Neural crest cell (in vitro differentiated cells): ENCODE measurements around the gene ACSS1. TPM values are rescaled to one million over a fixed set of nuclear protein-coding genes. Genes with fewer than 3 reads are reported as not detected.

ENCODE experiments used
- DNase-seq: peaks from one replicate; pipeline ENCODE4 v3.0.0; 2021; ENCODE audit warnings: low read depth, mixed read lengths, low spot score
- H3K27ac Mint-ChIP-seq: one replicate; pipeline ENCODE4 v1.8.0; 2021; ENCODE audit warnings: mild to moderate bottlenecking, mixed read lengths; ENCODE audit not compliant: unreplicated experiment
- H3K27me3 Mint-ChIP-seq: 2 replicates; pipeline ENCODE4 v1.8.0; 2021; ENCODE audit warnings: low read depth, mild to moderate bottlenecking, mixed read lengths
- H3K36me3 Mint-ChIP-seq: 2 replicates; pipeline ENCODE4 v1.8.0; 2021; ENCODE audit warnings: low read depth, mild to moderate bottlenecking, mixed read lengths
- H3K4me1 Mint-ChIP-seq: 2 replicates; pipeline ENCODE4 v1.8.0; 2021; ENCODE audit warnings: mixed read lengths
- H3K4me3 Mint-ChIP-seq: one replicate; pipeline ENCODE4 v1.8.0; 2021; ENCODE audit warnings: mild to moderate bottlenecking, mixed read lengths
- H3K9me3 Mint-ChIP-seq: 2 replicates; pipeline ENCODE4 v1.8.0; 2021; ENCODE audit warnings: mixed read lengths
- total RNA-seq: library from RNA; stranded (reverse); gene quantifications from 2 replicates; pipeline ENCODE4 v1.2.1, GENCODE V29; 2021
- TF ChIP-seq, protein P1 (sequence below): fragments of 200-600 bp; sonication (generic); conservative IDR thresholded peaks from 2 replicates; pipeline ENCODE4 v1.5.0; 2021; ENCODE audit warnings: antibody characterized with exemption, mild to moderate bottlenecking

ACSS1 gene
- total RNA-seq, 1 donor from 2014 or later, result 14.0 TPM

DNA sequence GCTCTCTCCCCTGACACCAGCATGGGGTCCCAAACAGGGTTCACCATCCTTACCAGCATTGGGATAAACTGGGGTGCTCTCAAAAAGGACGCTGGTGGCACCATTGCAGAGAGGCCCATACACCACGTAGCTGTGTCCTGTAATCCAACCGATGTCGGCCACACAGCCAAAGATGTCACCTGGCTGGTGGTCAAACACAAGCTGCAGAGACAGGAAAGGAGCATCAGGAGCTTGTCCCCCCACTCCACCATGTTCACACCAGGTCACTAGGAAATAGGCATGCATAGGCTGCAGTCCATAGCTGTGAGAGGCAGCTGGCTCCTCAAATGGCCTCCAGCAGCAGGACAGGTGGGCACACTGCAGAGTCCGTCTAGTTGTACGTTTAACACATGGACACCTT is 36.6 kb downstream of the ACSS1 start:
- DNase-seq, result no peak
- no peaks in the 10 kb centered on the region for H3K27me3 Mint-ChIP-seq
- H3K9me3 Mint-ChIP-seq, result no peaks in the 10 kb centered on the region
- TF ChIP-seq, protein P1, sequence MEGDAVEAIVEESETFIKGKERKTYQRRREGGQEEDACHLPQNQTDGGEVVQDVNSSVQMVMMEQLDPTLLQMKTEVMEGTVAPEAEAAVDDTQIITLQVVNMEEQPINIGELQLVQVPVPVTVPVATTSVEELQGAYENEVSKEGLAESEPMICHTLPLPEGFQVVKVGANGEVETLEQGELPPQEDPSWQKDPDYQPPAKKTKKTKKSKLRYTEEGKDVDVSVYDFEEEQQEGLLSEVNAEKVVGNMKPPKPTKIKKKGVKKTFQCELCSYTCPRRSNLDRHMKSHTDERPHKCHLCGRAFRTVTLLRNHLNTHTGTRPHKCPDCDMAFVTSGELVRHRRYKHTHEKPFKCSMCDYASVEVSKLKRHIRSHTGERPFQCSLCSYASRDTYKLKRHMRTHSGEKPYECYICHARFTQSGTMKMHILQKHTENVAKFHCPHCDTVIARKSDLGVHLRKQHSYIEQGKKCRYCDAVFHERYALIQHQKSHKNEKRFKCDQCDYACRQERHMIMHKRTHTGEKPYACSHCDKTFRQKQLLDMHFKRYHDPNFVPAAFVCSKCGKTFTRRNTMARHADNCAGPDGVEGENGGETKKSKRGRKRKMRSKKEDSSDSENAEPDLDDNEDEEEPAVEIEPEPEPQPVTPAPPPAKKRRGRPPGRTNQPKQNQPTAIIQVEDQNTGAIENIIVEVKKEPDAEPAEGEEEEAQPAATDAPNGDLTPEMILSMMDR, result no peak
- H3K27ac Mint-ChIP-seq, result no peak overlapping the region
- peaks cover 3% of the 10 kb centered on the region for H3K36me3 Mint-ChIP-seq
- H3K4me3 Mint-ChIP-seq, result no peak overlapping the region
- no peaks in the 10 kb centered on the region for H3K4me1 Mint-ChIP-seq

DNA sequence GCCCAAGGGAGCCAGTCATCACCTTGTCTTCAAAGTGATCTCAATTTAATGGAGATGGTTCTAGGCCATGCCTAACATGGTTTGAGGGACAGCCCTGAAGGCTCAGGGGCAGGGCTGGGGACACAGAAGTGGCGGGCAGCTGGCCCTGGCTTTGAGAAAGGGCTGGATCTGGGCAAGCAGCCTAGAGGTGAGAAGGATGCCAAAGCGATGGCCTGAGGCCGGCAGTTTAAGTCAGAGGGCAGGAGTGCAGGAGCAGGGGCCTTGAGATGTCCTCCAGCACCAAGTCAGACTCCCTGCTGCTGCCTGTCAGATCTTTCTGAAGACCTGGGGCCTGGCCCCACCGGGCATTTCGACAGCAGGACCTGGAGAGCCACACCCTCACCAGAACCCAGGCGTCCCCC is 37.0 kb downstream of the ACSS1 start:
- DNase-seq, result no peak
- Mint-ChIP-seq H3K36me3 (peaks cover 3% of the 10 kb centered on the region), H3K4me1 (no peaks in the 10 kb centered on the region), H3K27ac (no peak overlapping the region), H3K27me3 (no peaks in the 10 kb centered on the region), H3K9me3 (no peaks in the 10 kb centered on the region), H3K4me3 (no peak overlapping the region)
- TF ChIP-seq, protein P1, result no peak

DNA sequence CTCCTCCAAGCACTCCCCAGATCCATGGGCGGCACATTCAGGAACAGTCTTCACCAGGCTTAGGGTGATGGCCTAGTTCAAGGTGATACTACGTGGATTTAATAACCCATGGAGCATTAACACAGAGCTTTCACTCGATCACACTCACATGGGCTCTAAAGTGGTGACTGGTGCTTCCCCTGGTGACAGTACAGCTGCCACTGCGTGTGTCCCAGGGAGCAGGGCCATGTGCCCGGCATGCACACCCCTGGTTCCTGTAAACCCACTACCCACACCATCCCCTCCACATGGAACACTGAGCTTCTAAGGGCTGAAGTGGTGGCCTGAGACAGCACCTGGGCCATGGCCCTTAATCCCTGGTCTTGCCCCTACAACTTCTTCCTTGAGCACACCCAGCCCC is 37.6 kb downstream of the ACSS1 start:
- Mint-ChIP-seq H3K4me1 (no peaks in the 10 kb centered on the region), H3K36me3 (peaks cover 3% of the 10 kb centered on the region), H3K27ac (no peak overlapping the region), H3K27me3 (no peaks in the 10 kb centered on the region), H3K9me3 (no peaks in the 10 kb centered on the region), H3K4me3 (no peak overlapping the region)
- TF ChIP-seq, protein P1, result no peak
- no peak for DNase-seq

DNA sequence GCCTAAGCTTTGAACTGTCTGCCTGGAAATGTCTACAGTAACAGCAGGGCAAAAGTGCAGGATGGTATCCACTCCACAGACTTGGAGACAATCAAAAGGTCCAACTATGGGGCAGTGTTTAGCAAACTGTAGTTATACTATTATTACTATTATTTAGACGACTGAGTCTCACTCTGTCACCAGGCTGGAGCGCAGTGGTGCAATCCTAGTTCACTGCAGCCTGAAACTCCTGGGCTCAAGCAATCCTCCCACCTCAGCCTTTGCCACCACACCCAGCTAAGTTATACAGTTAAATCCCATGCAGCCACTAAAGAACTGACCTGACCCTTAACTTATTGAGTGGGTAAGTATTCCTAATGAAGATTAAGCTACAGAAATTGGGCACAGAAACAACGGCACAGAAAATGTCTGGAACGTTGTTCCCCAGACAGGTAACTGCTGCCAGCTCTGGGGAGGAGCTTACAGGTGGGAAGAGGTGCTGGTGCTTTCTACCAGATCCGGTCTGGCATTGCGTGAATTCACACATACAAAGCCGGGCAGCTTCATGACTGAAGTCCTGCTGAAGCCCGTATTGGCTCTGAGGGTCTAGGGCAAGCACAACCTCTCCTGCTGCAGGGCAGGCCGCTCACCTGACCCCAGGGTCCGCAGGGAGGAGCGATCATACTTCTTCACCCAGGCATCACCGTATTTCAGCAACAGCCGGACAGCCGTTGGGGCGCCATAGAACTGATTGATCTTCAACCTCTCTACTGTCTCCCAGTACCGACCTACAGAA is 38.4 kb downstream of the ACSS1 start:
- Mint-ChIP-seq H3K9me3 (no peaks in the 10 kb centered on the region), H3K4me1 (no peaks in the 10 kb centered on the region), H3K27me3 (no peaks in the 10 kb centered on the region), H3K27ac (no peak overlapping the region), H3K36me3 (peaks cover 3% of the 10 kb centered on the region), H3K4me3 (no peak overlapping the region)
- DNase-seq, result no peak
- TF ChIP-seq, protein P1, result no peak

DNA sequence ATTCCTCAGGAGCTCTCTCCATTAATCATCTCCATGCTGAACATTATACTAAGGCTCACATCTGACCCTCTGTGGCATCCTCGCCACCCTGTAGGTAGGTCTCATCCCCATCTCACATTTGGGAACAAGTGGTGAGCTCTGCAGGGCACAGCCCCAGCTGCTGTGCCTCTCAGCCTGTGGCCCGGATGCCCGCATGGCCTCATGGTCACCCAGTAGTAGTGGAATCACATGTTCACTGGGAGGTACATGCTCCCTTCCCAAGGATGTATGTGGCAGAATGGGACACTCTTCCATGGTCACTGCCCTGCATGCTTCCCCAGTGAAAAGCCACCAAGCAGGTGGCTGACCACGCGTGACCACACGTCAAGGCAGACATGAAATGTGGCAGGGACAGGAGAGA is 39.1 kb downstream of the ACSS1 start:
- H3K4me3 Mint-ChIP-seq, result no peak overlapping the region

More for the DNA sequence above, 39.1 kb downstream of the ACSS1 start:
- Mint-ChIP-seq H3K36me3 (peaks cover 3% of the 10 kb centered on the region), H3K27ac (no peak overlapping the region), H3K27me3 (no peaks in the 10 kb centered on the region), H3K4me1 (no peaks in the 10 kb centered on the region), H3K9me3 (no peaks in the 10 kb centered on the region)
- TF ChIP-seq, protein P1, result no peak
- no peak for DNase-seq
